OCI-LY7 (cell line): ENCODE data around the gene MRC1.

Experiments used
- EZH2phosphoT487 ChIP-seq: fragments of 200-600 bp; sonication (generic); IDR thresholded peaks from 2 replicates; pipeline ENCODE4 v1.6.1; 2018; ENCODE audit warnings: low read depth, borderline replicate concordance, mild to moderate bottlenecking, mixed run types, antibody characterized with exemption, low read length, moderate library complexity, mixed read lengths
- TF ChIP-seq, protein P1 (sequence below): fragments of 200-600 bp; sonication (generic); conservative IDR thresholded peaks from 2 replicates; pipeline ENCODE4 v1.5.1; 2014; ENCODE audit warnings: mild to moderate bottlenecking, antibody characterized with exemption, low read length, moderate library complexity, mixed read lengths

DNA sequence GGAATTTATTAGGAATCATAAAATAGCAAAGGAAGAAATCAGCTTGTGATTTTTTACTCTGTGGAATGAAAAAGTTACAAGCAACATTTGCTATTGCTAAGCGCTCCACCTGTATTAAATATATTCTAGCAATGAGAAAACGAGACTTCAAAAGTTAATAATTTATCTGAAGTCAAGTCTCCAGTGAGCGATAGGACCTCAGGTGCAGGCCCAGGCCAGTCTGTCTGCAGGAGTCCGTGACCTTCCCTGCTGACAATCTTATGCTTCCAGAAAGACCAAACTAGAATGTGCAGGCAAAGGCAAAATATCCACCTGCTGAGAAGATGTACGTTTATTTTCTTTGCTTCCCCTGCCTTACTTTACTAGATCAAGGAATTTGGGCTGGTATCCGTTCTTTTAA is 22.7 kb downstream of the MRC1 start:
- TF ChIP-seq, protein P1, sequence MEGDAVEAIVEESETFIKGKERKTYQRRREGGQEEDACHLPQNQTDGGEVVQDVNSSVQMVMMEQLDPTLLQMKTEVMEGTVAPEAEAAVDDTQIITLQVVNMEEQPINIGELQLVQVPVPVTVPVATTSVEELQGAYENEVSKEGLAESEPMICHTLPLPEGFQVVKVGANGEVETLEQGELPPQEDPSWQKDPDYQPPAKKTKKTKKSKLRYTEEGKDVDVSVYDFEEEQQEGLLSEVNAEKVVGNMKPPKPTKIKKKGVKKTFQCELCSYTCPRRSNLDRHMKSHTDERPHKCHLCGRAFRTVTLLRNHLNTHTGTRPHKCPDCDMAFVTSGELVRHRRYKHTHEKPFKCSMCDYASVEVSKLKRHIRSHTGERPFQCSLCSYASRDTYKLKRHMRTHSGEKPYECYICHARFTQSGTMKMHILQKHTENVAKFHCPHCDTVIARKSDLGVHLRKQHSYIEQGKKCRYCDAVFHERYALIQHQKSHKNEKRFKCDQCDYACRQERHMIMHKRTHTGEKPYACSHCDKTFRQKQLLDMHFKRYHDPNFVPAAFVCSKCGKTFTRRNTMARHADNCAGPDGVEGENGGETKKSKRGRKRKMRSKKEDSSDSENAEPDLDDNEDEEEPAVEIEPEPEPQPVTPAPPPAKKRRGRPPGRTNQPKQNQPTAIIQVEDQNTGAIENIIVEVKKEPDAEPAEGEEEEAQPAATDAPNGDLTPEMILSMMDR: no peak
- no peak for TF ChIP-seq EZH2phosphoT487
